IMR-90 (cell line): ENCODE data around the gene MAML3. TPM values are rescaled to one million over a fixed set of nuclear protein-coding genes. Genes with fewer than 3 reads are reported as not detected.

Source experiments
- ATAC-seq: fragments of 200-7000 bp; cut with Tn5 transposase; 2 replicates; pipeline ENCODE4 v1.9.1; 2020; ENCODE audit warnings: low read depth, mild to moderate bottlenecking, moderate library complexity
- BruUV-seq: library from RNA; stranded (reverse); fragments of 400-500 nt; replicated peaks from 2 replicates; lab custom pipeline; 2021; lab: Mats Ljungman, UMichigan
- CTCF ChIA-PET: fragments of 300-600 bp; formaldehyde crosslinking; extraction: SDS; loops from one replicate; lab custom pipeline; 2021; ENCODE audit warnings: antibody characterized with exemption; lab: Yijun Ruan, JAX
- POLR2A ChIA-PET: fragments of 300-600 bp; sonication (Branson Sonifier 250); formaldehyde crosslinking; loops from one replicate; lab custom pipeline; 2022; ENCODE audit warnings: antibody characterized with exemption; ENCODE audit not compliant: unreplicated experiment; lab: Charles Lee
- DNase-seq: peaks from one replicate; pipeline ENCODE4 v3.0.0; 2013
- H2AFZ ChIP-seq: replicated peaks from 2 replicates; pipeline ENCODE3; 2013; ENCODE audit warnings: low read length, mild to moderate bottlenecking; ENCODE audit not compliant: poor library complexity
- H2AK5ac ChIP-seq: 2 replicates; pipeline ENCODE4 v1.6.1; 2013; ENCODE audit warnings: low read depth, low read length, inconsistent platforms
- H2AK9ac ChIP-seq: replicated peaks from 2 replicates; pipeline ENCODE3; 2013; ENCODE audit warnings: mild to moderate bottlenecking, low read depth, low read length, moderate library complexity; ENCODE audit not compliant: poor library complexity
- H2BK120ac ChIP-seq: 2 replicates; pipeline ENCODE4 v1.6.1; 2013; ENCODE audit warnings: low read depth, low read length, inconsistent platforms
- H2BK15ac ChIP-seq: 3 replicates; pipeline ENCODE4 v1.6.1; 2013; ENCODE audit warnings: low read depth, low read length, inconsistent platforms
- H2BK20ac ChIP-seq: 2 replicates; pipeline ENCODE4 v1.6.1; 2013; ENCODE audit warnings: low read depth, mild to moderate bottlenecking, inconsistent platforms, low read length, moderate library complexity
- H2BK5ac ChIP-seq: 2 replicates; pipeline ENCODE4 v1.6.1; 2013; ENCODE audit warnings: mild to moderate bottlenecking, low read depth, low read length, inconsistent platforms; ENCODE audit not compliant: poor library complexity, severe bottlenecking
- H3K14ac ChIP-seq: replicated peaks from 2 replicates; pipeline ENCODE4 v1.6.1; 2013; ENCODE audit warnings: low read depth, low read length, inconsistent platforms
- H3K18ac ChIP-seq: 2 replicates; pipeline ENCODE4 v1.6.1; 2013; ENCODE audit warnings: low read depth, low read length, control low read depth
- H3K23ac ChIP-seq: 2 replicates; pipeline ENCODE4 v1.6.1; 2013; ENCODE audit warnings: low read depth, low read length, inconsistent platforms
- H3K27ac ChIP-seq: 2 replicates; pipeline ENCODE4 v1.5.1; 2013; ENCODE audit warnings: mild to moderate bottlenecking, control low read depth, low read length; ENCODE audit not compliant: insufficient read depth
- H3K27me3 ChIP-seq: 2 replicates; pipeline ENCODE4 v1.6.1; 2013; ENCODE audit warnings: low read length; ENCODE audit not compliant: control insufficient read depth, insufficient read depth
- H3K36me3 ChIP-seq: 2 replicates; pipeline ENCODE4 v1.6.1; 2013; ENCODE audit warnings: low read length, mixed read lengths; ENCODE audit not compliant: control insufficient read depth, insufficient read depth
- H3K4ac ChIP-seq: 2 replicates; pipeline ENCODE4 v1.6.1; 2013; ENCODE audit warnings: low read depth, low read length, inconsistent platforms
- H3K4me1 ChIP-seq: 2 replicates; pipeline ENCODE4 v1.6.1; 2013; ENCODE audit warnings: low read length, mixed read lengths; ENCODE audit not compliant: control insufficient read depth, insufficient read depth
- H3K4me2 ChIP-seq: 2 replicates; pipeline ENCODE4 v1.6.1; 2013; ENCODE audit warnings: low read depth, mild to moderate bottlenecking, control low read depth, low read length, moderate library complexity
- H3K4me3 ChIP-seq: 2 replicates; pipeline ENCODE4 v1.5.1; 2013; ENCODE audit warnings: low read depth, mild to moderate bottlenecking, control low read depth, low read length, moderate library complexity; ENCODE audit not compliant: insufficient read depth
- H3K56ac ChIP-seq: 2 replicates; pipeline ENCODE4 v1.6.1; 2013; ENCODE audit warnings: low read length, inconsistent platforms; ENCODE audit not compliant: insufficient read depth; ENCODE audit errors: extremely low read depth
- H3K79me1 ChIP-seq, 2 experiments: 2 replicates each; pipeline ENCODE4 v1.6.1; 2013; ENCODE audit warnings: low read length in 2 of 2, inconsistent platforms in 1 of 2, low read depth in 1 of 2
- H3K9ac ChIP-seq: 2 replicates; pipeline ENCODE4 v1.6.1; 2013; ENCODE audit warnings: low read depth, low read length, control low read depth
- H3K9me1 ChIP-seq: 2 replicates; pipeline ENCODE4 v1.6.1; 2013; ENCODE audit warnings: low read length, inconsistent platforms; ENCODE audit not compliant: insufficient read depth
- H3K9me3 ChIP-seq: 2 replicates; pipeline ENCODE4 v1.6.1; 2013; ENCODE audit warnings: low read length; ENCODE audit not compliant: control insufficient read depth, insufficient read depth
- H4K20me1 ChIP-seq: 2 replicates; pipeline ENCODE4 v1.6.1; 2013; ENCODE audit warnings: low read length, inconsistent platforms; ENCODE audit not compliant: insufficient read depth
- H4K5ac ChIP-seq: 2 replicates; pipeline ENCODE4 v1.6.1; 2013; ENCODE audit warnings: mild to moderate bottlenecking, low read depth, low read length, control low read depth
- H4K8ac ChIP-seq, 2 experiments: 2 replicates each; pipeline ENCODE4 v1.6.1; 2013; ENCODE audit warnings: low read depth in 2 of 2, low read length in 2 of 2, control low read depth in 1 of 2, inconsistent platforms in 1 of 2
- H4K91ac ChIP-seq: 2 replicates; pipeline ENCODE4 v1.6.1; 2013; ENCODE audit warnings: low read depth, low read length, inconsistent platforms; ENCODE audit not compliant: insufficient read depth
- BHLHE40 ChIP-seq: fragments of 150-350 bp; IDR thresholded peaks from 2 replicates; pipeline ENCODE4 v1.6.1; 2016; ENCODE audit warnings: mild to moderate bottlenecking, low read depth, low read length
- CEBPB ChIP-seq: IDR thresholded peaks from 2 replicates; pipeline ENCODE4 v1.6.1; 2012; ENCODE audit warnings: low read depth, low read length, improper control_type of control experiment
- CHD1 ChIP-seq: IDR thresholded peaks from 2 replicates; pipeline ENCODE4 v1.6.1; 2012; ENCODE audit warnings: low read depth, low read length, improper control_type of control experiment
- CTCF ChIP-seq: conservative IDR thresholded peaks from 2 replicates; pipeline ENCODE4 v1.5.1; 2012; ENCODE audit warnings: mild to moderate bottlenecking, low read depth, low read length, improper control_type of control experiment
- ELK1 ChIP-seq: fragments of 150-350 bp; IDR thresholded peaks from 2 replicates; pipeline ENCODE4 v1.6.1; 2016; ENCODE audit warnings: low read depth, mild to moderate bottlenecking, low read length, moderate library complexity, borderline replicate concordance
- MXI1 ChIP-seq: IDR thresholded peaks from 2 replicates; pipeline ENCODE4 v1.6.1; 2012; ENCODE audit warnings: low read depth, mild to moderate bottlenecking, low read length, moderate library complexity, borderline replicate concordance
- RAD21 ChIP-seq: IDR thresholded peaks from 2 replicates; pipeline ENCODE4 v1.6.1; 2012; ENCODE audit warnings: low read length, improper control_type of control experiment
- RCOR1 ChIP-seq: IDR thresholded peaks from 2 replicates; pipeline ENCODE4 v1.6.1; 2012; ENCODE audit warnings: mild to moderate bottlenecking, low read length, improper control_type of control experiment; ENCODE audit not compliant: insufficient replicate concordance
- RFX5 ChIP-seq: IDR thresholded peaks from 2 replicates; pipeline ENCODE4 v1.8.0; 2012; ENCODE audit warnings: low read depth, mild to moderate bottlenecking, low read length, moderate library complexity
- USF2 ChIP-seq: fragments of 150-350 bp; IDR thresholded peaks from 2 replicates; pipeline ENCODE4 v1.6.1; 2017; ENCODE audit warnings: mild to moderate bottlenecking, antibody characterized with exemption, low read length, low read depth
- WGBS, 2 experiments: methylation state at CpG; one replicate each; pipeline versions ENCODE4 v1.1.5 to v1.1.7; 2013; ENCODE audit warnings: missing lambda C conversion rate in 2 of 2; ENCODE audit not compliant: insufficient read length in 1 of 2; ENCODE audit errors: extremely low coverage in 2 of 2; 5-methylcytosine and 5-hydroxymethylcytosine counted together
- dilution Hi-C: fragments of 300-500 bp; cut with HindIII; formaldehyde crosslinking; loops from one replicate; pipeline ENCODE4 v1.14.3; 2018; ENCODE audit warnings: low sequenced_read_pairs; ENCODE audit not compliant: unreplicated experiment
- in situ Hi-C: fragments of 300-500 bp; cut with MboI; formaldehyde crosslinking; loops from 3 replicates; pipeline ENCODE4 v1.14.3; 2019; ENCODE audit warnings: low sequenced_read_pairs, inconsistent platforms, mixed read lengths
- intact Hi-C: fragments of 100-400 bp; cut with micrococcal nuclease; formaldehyde crosslinking; loops from 2 replicates; pipeline ENCODE4 v1.10.0; 2022
- polyA plus RNA-seq, 3 experiments: library from polyadenylated mRNA; depleted of rRNA; stranded (reverse); fragments of >200 nt; gene quantifications; 2 replicates each; pipeline ENCODE4 v1.2.3, GENCODE V29; 2012; ENCODE audit warnings: low replicate concordance in 1 of 3
- total RNA-seq: library from RNA; depleted of rRNA; stranded (reverse); fragments of >200 nt; gene quantifications from 2 replicates; pipeline ENCODE4 v1.2.3, GENCODE V29; 2012

The MAML3 gene
- total and polyA plus RNA-seq, 2 of the 4 experiments (the other 2 are of a cell fraction), result 0.90 to 1.7 TPM

- no TSS peak for BruUV-seq
- H3K4me3 ChIP-seq, result no peak overlapping the region
- H2BK20ac ChIP-seq, result no peak overlapping the region
- H3K79me1 ChIP-seq, result no peaks in the 10 kb centered on the region
- no peaks in the 10 kb centered on the region for H3K36me3 ChIP-seq
- no peak overlapping the region for H3K9ac ChIP-seq
- H2AK5ac ChIP-seq, result no peak overlapping the region
- no peak overlapping the region for H3K23ac ChIP-seq
- no peak overlapping the region for H3K27ac ChIP-seq
- no peak overlapping the region for H3K14ac ChIP-seq
- in situ Hi-C loops (no loop called here), dilution Hi-C loops (no loop called here), intact Hi-C loops (no loop called here)
- H2BK120ac ChIP-seq, result no peak overlapping the region
- ChIA-PET POLR2A (no interaction called here), CTCF (no interaction called here)
- no peak overlapping the region for H3K56ac ChIP-seq
- no peak overlapping the region for H4K5ac ChIP-seq
- 94% methylated on average over 4 of the region's 10 CpGs; no CpG with 5 or more reads in 1 of the 2 experiments for WGBS, 2 experiments
- no peak overlapping the region for H2BK5ac ChIP-seq
- TF ChIP-seq ELK1, result no peak
- no peak for TF ChIP-seq USF2
- TF ChIP-seq RFX5, result no peak
- no peak for TF ChIP-seq CEBPB
- no peak for TF ChIP-seq RCOR1
- no peak for TF ChIP-seq CTCF
- no peak for TF ChIP-seq MXI1
- TF ChIP-seq CHD1, result no peak
- TF ChIP-seq RAD21, result no peak
- TF ChIP-seq BHLHE40, result no peak
- DNase-seq, result no peak
- no peak overlapping the region for H3K4me2 ChIP-seq
- no peaks in the 10 kb centered on the region for H4K20me1 ChIP-seq
- no peaks in the 10 kb centered on the region for H3K4me1 ChIP-seq
- no peaks in the 10 kb centered on the region for H3K9me1 ChIP-seq
- H2AK9ac ChIP-seq, result no peak overlapping the region
- no peak overlapping the region for H4K91ac ChIP-seq
- H3K4ac ChIP-seq, result no peak overlapping the region
- H2AFZ ChIP-seq, result no peak overlapping the region
- no peak overlapping the region for H3K18ac ChIP-seq
- ATAC-seq, result no peak
- no peak overlapping the region for H2BK15ac ChIP-seq
- no peak overlapping the region for H4K8ac ChIP-seq
- no peaks in the 10 kb centered on the region for H3K27me3 ChIP-seq
- no peaks in the 10 kb centered on the region for H3K9me3 ChIP-seq
These were observed 479.0 kb downstream of the MAML3 start for GRCh38 chr4:139674875-139675550.
